GM21786 (cell line): ENCODE data around the gene ACSS1.
A peak's percentile ranks its signal among the peaks of the same experiment; 100 is the strongest.

Experiments
- ATAC-seq: cut with Tn5 transposase; IDR thresholded peaks from one replicate; pipeline ENCODE4 v1.9.1; 2021; ENCODE audit not compliant: unreplicated experiment

Gene ACSS1

DNA sequence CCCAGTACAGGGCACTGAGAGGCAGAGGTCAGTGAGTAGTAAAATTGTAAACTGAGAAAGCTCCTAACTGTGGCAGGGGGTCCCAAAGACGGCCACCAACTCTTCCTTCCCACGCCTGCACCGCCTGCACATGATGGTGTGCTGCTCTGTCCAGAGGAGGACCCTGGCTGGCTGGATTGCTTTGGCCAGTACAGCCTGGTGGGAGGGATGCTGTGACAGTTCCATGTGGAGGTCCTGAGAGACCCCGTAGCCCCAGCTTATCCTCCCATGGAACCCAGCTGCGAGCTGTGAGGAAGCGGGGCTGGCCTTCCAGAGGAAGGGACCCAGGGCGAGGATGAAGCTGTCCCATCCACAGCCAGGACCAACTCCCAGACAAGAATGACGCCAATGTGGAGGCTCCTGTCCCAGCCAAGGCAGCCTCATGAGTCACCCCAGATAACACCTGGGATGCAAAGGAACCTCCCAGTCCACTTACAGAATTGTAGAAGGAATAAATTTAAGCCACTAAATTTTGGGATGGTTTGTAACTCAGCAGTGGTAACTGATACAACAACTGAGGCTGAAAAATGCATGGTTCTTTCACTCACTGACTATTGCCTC lies 2.0 kb upstream of the ACSS1 start:
- ATAC-seq: no peak

DNA sequence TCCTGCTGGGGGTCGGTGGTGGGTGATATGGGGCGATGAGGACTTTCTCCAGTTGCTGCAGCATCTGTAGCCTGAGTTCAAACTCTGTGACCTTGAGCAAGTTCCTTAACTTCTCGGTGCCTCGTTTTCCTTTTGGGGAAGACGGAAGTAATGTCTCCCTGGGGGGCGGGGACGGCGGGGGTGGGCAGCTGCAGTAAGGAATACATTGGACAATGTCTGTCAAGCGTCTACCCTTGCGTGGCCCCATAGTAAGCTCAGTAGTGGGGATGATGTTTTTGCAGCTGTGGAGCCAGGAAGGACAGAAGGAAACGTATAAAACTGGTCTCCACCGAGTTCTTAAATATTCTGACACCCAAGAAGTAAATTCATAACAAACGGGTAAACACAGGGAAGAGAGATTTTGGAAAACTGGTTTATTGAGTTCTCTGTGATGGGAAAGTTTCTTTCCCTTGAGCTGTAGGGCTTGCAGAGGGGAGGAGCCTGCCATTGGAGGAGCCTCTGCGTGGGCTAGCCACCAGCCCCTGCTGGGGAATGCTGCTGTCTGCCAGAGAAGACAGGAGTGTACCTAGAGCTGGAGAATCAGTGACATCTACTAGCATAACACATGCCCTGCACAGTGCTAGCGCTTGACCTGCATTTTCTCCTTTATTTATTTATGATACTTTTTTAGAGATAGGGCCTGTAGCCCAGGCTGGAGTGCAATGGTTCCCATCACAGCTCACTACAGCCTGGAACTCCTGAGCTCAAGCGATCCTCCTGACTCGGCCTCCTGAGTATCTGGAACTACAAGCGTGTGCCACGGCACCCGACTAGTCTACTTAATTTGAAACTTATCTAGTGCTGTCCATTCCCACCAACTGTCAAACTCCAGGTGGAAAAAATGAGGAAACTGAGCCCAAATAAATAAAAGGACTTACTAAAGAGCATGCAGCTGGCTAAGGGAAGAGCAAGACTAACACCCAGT lies 1.2 kb upstream of the ACSS1 start:
- ATAC-seq: no peak

DNA sequence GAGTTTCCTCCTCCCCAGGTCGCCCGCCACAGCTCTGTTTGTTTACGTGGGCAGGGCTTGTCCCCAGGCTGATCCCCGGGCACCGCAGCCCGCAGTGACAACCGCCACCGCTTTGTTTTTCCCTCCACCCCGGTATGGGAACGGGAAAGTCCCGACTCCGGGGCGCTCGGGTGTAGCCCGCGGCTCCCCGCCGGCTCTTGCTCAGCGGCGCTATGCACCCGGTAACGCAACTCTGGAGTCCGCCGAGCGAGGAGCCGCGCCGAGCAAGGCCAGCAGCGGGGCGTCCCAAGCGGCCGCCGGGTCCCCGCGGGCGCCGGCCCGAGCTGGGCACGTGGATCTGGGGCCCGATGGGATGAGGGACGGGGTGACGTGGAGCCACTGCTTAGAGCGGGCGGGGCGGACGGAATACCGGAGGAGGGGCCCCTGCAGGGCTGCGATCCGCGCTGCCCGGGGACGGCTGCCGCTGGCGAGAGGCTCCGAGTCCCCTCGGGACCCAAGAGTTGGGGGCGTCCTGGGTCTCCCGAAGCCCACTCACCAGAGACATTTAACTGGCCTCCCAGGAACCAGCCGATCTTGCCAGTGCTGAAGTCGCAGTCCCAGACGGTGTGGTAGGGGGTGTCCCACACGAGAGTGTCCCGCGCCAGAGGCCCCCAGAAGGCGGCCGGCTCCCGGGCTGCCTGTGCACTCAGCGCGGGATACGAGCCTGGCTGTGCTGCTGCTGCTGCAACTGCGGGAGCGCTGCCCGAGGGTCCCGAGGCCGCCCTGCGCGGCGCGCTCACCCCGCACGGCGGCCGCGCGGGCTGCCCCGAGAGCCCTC lies 497 bp downstream of the ACSS1 start:
- ATAC-seq: peak; percentile 32

DNA sequence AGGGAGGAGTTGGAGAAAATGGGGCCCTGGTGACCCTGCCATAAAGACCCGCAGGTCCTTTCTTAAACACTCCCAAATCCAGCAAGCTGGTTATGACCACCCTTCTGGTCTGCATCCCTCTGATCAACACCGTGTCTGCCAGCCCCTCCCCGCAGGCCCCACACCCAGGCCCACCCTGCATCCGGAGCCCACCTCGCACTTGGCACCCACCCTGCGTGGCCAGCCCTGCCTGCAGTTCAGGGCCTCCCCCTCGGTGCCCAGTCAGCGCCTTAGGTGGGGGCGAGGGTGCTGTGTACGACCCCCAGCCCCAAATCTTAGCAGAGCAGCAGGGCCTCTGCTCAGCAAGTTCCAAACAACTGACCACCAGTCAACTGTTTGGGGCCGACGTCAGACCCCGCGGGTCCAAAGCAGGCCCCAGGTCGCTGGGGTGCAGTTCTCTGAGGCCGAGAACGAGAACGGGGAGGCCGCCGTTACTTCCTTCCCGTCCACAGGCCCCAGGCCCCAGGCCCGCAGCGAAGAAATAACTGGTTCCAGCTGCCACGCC lies 1.2 kb downstream of the ACSS1 start:
- peak; percentile 26 for ATAC-seq

DNA sequence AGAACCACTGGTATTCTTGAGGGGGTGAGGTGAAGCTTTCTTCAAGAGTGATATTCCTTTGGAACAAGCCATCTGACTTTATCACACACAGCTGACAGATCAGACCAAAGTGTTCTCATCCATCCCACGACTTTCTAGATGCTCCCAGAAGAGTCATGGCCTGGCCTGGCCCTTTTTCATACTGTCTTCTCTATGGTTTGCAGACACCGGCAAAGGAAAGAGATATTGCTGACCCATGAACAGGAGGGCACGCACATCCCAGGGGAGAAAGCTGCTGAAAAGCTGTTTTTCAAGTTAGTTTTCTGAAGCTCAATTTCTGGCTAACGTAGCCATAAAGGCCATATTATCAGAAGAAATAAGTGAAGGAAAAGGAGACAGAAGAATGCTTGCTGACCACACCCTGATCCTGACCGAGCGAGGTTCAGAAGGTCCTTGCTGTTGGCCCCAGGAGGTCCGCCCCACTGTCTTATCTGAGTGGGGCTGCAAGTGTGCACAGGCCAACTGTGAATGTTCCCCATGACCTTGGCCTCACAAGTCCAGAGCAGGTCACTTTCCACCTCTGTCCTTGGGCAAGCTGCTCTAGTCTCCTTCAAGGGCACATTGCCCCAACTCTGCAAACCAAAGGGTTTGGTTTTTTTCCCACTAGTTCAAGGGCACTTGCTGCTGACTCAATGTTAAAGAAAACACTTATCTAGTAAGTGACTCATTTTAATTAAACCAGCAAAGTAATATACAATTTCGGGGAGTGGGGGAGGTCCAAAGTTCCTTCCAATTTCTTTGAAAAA lies 2.0 kb downstream of the ACSS1 start:
- ATAC-seq: no peak

DNA sequence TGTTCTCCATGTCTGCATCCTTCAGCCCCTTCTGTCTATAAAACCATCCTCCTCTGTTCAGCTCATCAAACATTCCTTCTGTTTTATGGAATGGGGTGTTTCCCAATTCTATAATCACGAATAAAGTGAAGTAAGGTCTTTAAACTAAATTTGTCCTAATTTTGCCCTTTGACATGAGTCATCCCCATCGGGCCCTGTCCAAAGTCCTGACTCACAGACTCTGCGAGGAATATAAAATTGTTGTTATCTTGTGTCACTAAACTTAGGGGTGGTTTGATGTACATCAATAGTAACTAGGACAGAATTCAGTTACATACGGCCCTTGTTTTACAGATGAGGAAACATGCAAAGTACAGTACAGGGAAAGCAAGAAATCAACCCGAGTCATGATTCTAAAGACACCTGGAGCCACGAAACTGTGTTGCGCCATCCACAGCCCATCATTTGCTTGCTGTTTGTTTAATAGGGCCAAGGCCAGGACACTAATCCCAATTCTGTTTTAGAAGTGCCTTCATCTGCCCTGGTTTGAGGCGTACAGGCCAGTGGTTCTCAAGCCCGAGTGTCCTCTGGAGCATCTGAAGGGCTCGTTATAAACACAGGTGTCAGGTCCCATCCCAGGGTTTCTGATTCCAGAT lies 2.8 kb downstream of the ACSS1 start:
- ATAC-seq: no peak

DNA sequence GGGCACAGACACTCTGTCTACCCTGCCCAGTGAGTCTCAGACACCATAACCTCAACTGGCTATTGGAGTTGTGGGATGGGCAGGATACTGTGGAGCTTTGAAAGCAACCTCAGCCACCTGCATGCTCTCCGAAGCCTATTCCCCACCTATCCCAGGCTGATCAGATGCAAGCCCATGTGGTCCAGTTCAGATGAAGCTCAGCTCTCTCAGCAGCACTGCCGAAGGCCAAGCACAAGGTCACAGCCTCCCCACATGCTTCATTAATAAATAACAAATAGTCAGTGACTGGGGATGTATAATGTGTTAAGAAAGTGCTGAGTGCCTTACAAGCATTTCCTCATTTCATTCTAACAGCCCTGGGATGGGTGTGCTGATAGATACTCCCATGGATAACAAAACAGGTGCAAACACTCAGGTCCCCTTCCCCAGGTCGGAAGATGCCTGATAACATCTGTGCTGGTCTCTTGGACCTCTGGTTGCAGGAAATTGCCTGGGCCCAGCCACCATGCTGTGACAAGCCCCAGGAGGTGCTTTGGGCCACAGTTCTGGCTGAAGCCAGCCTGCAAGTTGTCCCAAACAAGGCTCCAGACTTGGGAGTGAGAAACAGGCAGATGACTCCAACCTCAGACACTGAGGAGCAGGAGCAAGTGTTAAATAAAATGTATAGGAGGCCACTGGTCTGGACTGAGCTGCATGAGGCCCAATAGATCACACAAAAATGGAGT lies 3.7 kb downstream of the ACSS1 start:
- ATAC-seq: no peak

DNA sequence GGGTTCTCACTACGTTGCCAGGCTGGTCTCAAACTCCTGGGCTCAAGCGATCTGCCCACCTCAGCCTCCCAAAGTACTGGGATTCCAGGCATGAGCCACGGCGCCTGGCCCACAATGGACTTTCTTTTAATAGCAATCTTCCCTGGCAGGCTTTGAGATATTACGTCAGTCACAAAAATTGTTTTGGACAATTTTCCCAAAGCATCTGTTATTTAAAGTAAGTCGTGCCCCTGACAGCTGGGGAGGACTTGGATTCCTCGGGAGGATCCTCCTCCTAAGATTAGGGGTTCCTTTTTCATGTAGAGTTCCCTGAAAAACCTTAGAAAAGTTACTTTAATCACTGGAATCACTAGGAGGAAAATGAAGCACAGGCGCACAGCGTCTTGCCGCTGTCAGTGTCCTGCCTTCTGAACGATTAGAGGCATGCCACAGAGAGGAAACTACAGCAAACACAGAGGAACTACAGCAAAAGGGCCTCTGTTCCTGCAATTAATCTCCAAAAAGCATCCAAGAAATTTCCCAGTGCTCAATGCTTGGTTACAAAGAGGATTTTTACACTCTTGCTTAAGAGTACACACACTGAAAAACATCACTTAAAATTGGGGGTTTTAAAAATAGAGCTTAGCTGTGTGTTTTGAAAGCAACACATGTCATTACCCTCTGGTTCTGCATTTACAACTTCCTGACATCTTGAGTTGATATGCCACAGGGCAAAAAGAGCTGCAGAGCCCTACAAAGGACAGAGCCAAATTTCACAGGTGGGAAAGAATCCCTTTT lies 4.5 kb downstream of the ACSS1 start:
- ATAC-seq: no peak

DNA sequence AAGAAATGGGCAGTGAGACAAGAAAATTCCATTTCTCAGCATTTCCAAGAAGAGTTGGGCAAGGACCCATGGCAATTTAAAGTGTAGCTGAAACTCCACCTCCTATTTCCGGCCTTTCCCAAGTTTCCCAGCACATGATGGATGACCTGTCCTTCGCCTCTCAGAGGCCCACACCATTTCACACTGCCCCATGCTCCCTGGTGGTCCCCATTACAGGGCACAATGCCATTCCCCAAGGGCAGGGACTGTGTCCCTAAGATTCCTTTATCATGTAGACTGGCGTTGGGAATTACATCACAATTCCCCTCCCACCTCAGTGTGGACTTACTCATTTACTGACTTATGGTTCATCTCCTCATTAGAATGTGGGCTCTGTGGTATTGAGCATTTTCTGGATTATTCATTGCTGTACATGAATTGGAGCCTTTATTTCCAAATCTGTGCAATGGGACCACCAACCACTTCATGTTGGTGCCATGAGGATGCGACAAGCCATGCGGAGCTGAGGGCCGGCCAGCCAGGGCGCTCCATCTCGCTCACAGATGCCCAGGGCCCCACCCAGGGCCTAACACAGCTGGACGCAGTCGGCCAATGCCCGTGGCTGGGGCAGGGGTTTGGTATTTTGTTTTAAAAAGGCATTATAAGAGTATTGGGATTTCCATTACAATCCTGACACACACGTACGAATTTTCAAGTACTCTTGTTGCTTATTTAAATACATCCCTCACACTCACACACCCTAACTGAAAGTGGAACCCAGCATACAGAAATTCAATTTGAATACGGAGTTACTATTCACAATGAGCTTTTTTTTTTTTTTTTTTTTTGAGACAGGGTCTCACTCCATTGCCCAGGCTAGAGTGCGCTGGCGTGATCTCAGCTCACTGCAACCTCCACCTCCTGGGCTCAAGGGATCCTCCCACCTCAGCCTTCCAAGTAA lies 5.4 kb downstream of the ACSS1 start:
- ATAC-seq: peak; percentile 29

DNA sequence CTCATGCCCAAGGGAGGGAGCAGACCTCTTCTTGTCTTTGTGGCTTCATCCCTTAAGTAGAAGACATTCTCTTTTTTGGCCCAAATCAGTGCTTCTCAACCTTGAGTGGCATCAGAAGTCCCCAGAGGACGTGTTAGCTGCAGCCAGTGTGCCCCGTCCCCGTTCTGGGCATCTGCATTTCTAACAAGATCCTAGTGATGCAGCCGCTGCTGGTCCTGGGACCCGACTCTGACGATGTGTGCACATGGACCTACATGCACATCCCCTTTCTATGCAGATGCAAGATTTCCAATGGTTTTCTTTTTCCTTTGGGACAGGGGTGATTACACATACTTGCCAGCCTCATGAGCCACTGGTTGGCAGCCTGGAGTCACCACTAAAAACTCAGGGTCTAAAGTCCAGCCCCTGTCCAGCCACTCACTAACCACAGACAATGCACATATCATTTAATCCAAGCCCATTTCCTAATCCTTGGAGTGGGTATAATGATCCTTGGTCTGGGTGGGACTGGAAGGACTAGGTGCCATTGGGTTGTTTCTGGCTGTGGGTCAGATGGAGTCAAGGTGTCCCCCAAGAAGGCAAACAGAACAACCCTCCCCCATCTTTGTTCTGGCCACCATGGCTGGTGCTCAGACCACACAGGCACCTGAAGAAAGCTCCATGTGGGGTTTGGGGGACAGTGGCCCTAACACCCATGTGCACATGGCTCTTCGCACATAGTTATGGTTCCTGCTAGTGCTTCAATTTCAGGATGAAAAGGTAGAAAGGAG lies 6.4 kb downstream of the ACSS1 start:
- ATAC-seq: no peak

DNA sequence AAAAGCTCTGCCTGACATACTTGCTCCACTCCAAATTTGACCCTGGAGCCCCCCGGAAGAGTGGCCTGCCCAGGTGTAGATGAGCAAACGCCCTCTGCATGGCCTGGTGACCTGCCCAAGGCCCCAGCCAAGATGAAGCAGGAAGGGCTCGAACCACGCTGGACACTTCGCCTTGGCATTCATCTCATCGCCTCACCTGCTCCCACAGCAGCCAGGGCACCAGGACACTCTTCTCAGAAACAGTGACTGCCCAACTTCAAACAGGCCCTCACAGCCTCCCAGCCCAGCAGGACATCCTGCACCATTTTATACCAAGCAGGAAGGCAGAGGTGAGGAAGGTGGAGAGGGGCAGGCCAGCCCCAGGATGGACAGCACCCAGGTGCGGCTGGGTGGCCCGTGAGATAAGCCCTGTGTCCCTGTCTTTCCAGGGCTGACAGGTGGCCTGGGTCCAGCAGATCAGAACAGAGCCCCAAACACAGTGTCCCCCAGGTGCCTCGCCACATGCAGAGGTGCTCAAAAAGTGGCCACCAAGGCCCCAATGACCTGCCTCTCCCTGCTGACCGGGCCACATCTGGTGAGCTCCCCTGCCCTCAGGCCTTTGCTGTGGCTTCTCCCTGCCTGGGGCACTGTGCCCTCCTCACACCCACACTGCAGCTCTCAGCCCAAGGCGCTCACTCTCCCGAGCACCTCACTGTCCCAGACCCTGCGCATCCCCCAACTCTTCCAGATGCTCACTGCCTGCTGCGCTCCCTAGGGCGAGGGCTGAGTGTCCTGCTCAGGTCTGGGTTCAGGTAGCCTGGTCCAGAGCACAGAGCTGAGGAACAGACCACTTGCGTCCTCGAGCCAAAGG lies 7.2 kb downstream of the ACSS1 start:
- ATAC-seq: no peak

DNA sequence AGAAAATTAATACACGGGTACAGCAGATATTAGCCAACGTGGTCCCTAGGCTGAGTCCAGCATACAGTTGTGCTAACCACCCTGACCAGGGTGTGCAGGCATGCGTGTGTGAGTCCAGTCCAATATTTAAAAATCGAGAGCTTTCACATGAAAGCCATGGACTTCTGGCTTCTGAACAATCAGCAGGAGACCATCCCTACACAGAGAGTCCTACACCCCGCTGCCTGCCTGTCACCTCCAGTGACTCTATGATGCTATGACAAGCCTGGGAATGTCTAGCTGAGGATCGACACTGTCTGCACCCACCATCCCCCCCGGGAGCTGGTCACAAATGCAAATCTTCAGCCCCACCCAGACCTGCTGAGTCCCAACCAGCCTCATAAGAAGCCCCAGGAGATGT lies 7.9 kb downstream of the ACSS1 start:
- ATAC-seq: no peak

DNA sequence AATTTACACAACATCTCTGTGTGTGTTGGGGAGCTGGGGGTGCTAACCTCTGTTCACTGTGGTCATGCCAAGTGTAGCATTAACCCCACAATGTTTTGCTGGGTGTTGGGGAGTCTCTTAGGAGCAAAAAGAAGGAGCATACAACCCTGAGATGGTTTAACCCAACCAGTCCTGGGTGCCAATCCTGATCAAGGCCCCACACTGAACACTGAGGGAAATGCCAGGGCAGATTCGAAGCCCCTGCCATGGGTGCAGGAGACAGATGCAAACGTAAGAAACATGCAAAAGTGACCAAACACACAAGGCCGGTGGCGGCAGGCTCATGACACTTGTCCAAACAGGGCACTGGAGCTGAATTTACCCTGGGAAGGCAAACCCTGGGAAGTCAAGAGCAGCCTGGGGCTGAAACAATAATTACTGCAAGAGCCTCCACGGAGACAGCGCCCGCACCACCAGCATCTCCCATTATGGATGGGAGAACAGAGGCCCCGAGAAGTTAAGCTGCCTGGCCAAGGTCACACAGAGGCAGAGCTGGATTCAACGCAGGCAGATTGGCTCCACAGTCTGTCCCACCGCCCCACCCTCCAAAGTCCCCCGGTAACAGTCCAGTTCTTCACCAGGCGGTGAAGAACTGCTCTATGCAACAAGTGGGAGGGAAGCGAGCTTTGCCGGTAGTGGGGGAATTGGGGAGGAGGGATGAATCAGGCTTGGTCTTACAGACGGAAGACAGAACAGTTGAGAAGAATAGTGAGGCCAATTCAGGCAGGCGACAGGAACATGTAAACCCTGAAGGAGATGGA lies 8.5 kb downstream of the ACSS1 start:
- ATAC-seq: no peak

DNA sequence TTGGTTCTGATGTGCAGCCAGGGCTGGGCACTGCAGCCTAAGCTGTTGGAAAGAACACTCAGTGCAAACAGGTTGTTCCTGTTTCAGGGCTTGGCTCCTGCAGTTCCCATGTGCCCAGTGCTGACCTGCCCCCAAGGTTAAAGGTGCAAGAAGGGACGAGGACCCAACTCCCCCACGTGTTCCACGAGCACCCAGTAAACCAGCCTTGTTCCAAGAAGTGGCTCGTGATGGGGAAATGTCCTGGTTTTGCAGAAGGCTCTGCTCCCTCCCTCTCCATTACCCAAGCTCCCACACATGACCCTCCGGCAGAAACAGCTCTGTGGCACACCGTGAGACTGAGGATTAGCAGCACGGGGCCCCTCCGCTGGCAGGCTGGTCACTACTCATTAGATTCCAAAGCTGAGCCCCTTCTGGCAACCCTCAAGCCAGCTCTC lies 9.4 kb downstream of the ACSS1 start:
- no peak for ATAC-seq

DNA sequence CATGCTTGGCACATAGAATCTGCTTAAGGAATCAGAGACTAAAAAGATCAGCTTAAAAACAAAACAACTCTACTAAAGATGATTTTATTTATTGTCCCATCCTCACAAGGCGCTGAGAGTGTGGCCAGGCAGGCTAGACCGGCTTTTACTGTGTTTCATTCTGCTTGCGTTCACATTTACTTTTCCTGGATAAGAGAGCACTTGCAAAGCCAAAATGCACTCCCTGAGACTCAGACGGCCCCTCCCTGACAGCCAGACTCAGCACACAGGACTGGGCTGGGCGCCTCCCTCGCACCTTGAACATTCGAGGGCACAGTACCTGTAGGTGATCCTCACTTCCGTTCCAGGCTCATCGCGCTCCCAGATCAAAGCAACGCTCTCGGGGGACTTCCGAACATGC lies 10.2 kb downstream of the ACSS1 start:
- no peak for ATAC-seq
